Right atrium auricular region (tissue), 2 donors: ENCODE measurements around the gene MCC. TPM values are rescaled to one million over a fixed set of nuclear protein-coding genes. Genes with fewer than 3 reads are reported as not detected.

Experiments
- DNase-seq: peaks from one replicate; pipeline ENCODE4 v3.0.0-alpha.2; 2019; ENCODE audit warnings: low spot score
- H3K27ac ChIP-seq, 2 donors: fragments of 200-600 bp; sonication (generic); 1 replicate in 1 of 2; 2 replicates in 1 of 2; pipeline ENCODE4 v1.5.1; 2016 to 2019
- H3K27me3 ChIP-seq, 2 donors: fragments of 200-600 bp; sonication (generic); one replicate each; pipeline versions ENCODE4 v1.5.1 to v1.6.0; 2017 to 2019
- H3K36me3 ChIP-seq: fragments of 200-600 bp; sonication (generic); one replicate; pipeline ENCODE4 v1.5.1; 2016
- H3K4me1 ChIP-seq, 2 donors: fragments of 200-600 bp; sonication (generic); one replicate each; pipeline versions ENCODE4 v1.5.1 to v1.6.0; 2017 to 2019
- H3K4me3 ChIP-seq, 2 donors: fragments of 200-600 bp; sonication (generic); 1 replicate in 1 of 2; 2 replicates in 1 of 2; pipeline ENCODE4 v1.5.1; 2017 to 2019; ENCODE audit warnings: mild to moderate bottlenecking in 1 of 2, moderate library complexity in 1 of 2
- H3K9me3 ChIP-seq, 2 donors: fragments of 200-600 bp; sonication (generic); one replicate each; pipeline ENCODE4 v1.5.1; 2019
- total RNA-seq, 2 donors: library from RNA; depleted of rRNA; stranded (reverse); fragments of >200 nt; gene quantifications; one replicate each; pipeline ENCODE4 v1.1.0, GENCODE V29; 2016
- TF ChIP-seq, protein P1 (sequence below), 2 donors: fragments of 200-600 bp; sonication (generic); IDR thresholded peaks; one replicate each; pipeline ENCODE4 v1.5.1; 2019; ENCODE audit warnings: antibody characterized with exemption in 2 of 2

MCC gene
- total RNA-seq, 2 donors from 2014 or later: 28.8 to 31.7 TPM

GRCh38 chr5:113257545-113257944 lies 230.7 kb downstream of the MCC start:
- TF ChIP-seq, protein P1, sequence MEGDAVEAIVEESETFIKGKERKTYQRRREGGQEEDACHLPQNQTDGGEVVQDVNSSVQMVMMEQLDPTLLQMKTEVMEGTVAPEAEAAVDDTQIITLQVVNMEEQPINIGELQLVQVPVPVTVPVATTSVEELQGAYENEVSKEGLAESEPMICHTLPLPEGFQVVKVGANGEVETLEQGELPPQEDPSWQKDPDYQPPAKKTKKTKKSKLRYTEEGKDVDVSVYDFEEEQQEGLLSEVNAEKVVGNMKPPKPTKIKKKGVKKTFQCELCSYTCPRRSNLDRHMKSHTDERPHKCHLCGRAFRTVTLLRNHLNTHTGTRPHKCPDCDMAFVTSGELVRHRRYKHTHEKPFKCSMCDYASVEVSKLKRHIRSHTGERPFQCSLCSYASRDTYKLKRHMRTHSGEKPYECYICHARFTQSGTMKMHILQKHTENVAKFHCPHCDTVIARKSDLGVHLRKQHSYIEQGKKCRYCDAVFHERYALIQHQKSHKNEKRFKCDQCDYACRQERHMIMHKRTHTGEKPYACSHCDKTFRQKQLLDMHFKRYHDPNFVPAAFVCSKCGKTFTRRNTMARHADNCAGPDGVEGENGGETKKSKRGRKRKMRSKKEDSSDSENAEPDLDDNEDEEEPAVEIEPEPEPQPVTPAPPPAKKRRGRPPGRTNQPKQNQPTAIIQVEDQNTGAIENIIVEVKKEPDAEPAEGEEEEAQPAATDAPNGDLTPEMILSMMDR (IDR thresholded peaks at IDR 0.05): no peak
- no peaks in the 10 kb centered on the region for H3K36me3 ChIP-seq
- peaks cover 0 to 25% of the 10 kb centered on the region in 2 donors for H3K4me1 ChIP-seq
- DNase-seq: no peak
- H3K27me3 ChIP-seq: no peaks in the 10 kb centered on the region
- H3K4me3 ChIP-seq: no peak overlapping the region
- no peaks in the 10 kb centered on the region for H3K9me3 ChIP-seq
- H3K27ac ChIP-seq: no peak overlapping the region

GRCh38 chr5:113256671-113257452 lies 231.4 kb downstream of the MCC start:
- Histone ChIP-seq H3K4me1 (peaks cover 0 to 25% of the 10 kb centered on the region in 2 donors), H3K27me3 (no peaks in the 10 kb centered on the region), H3K4me3 (no peak overlapping the region), H3K36me3 (no peaks in the 10 kb centered on the region), H3K9me3 (no peaks in the 10 kb centered on the region), H3K27ac (no peak overlapping the region)
- DNase-seq: no peak
- TF ChIP-seq, protein P1 (IDR thresholded peaks at IDR 0.05): no peak

GRCh38 chr5:113255579-113256386 lies 232.5 kb downstream of the MCC start:
- DNase-seq: no peak
- H3K4me1 ChIP-seq: peaks cover 0 to 31% of the 10 kb centered on the region in 2 donors
- TF ChIP-seq, protein P1 (IDR thresholded peaks at IDR 0.05): no peak
- H3K4me3 ChIP-seq: no peak overlapping the region
- no peaks in the 10 kb centered on the region for H3K36me3 ChIP-seq
- H3K27me3 ChIP-seq: no peaks in the 10 kb centered on the region
- H3K9me3 ChIP-seq: no peaks in the 10 kb centered on the region
- peak overlapping the region in 1 of 2 donors; percentile 11 for H3K27ac ChIP-seq

- no peaks in the 10 kb centered on the region for H3K36me3 ChIP-seq
- no peak for DNase-seq
- H3K4me1 ChIP-seq: peaks cover 0 to 38% of the 10 kb centered on the region in 2 donors
- no peak overlapping the region for H3K4me3 ChIP-seq
- H3K27ac ChIP-seq: no peak overlapping the region
- H3K27me3 ChIP-seq: no peaks in the 10 kb centered on the region
- TF ChIP-seq, protein P1 (IDR thresholded peaks at IDR 0.05): no peak
- no peaks in the 10 kb centered on the region for H3K9me3 ChIP-seq
Observed at GRCh38 chr5:113255105-113255504, 233.1 kb downstream of the MCC start.

DNA sequence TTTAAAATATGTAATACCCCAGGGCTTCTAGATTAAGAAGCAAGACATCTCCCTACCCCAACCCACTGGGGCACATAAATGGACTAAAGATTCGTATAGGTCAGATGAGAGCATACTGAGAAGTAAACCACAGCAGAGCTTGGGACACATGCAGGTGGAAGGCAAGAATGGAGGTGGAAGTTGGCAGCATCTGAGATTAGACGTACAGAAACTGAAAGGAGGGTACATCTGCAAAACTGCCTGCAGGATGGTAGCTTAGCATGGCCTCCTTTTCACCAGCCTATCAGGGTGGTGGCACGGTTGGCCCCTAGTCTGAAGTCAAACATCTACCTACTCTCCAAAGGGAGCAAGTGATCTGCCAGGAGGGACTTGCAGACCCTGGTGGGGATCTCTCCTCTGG lies 235.2 kb downstream of the MCC start:
- Histone ChIP-seq H3K27ac (no peak overlapping the region), H3K4me3 (no peak overlapping the region), H3K9me3 (no peaks in the 10 kb centered on the region), H3K27me3 (no peaks in the 10 kb centered on the region), H3K4me1 (peaks cover 0 to 58% of the 10 kb centered on the region in 2 donors), H3K36me3 (no peaks in the 10 kb centered on the region)
- no peak for DNase-seq
- TF ChIP-seq, protein P1 (IDR thresholded peaks at IDR 0.05): no peak
